ENCODE results near the gene ADAT1. TPM values are rescaled to one million over a fixed set of nuclear protein-coding genes. Genes with fewer than 3 reads are reported as not detected.

Gene ADAT1
- total RNA-seq, 3 donors from 2014 or later = 30.1 to 74.9 (median 62.3) TPM

DNA sequence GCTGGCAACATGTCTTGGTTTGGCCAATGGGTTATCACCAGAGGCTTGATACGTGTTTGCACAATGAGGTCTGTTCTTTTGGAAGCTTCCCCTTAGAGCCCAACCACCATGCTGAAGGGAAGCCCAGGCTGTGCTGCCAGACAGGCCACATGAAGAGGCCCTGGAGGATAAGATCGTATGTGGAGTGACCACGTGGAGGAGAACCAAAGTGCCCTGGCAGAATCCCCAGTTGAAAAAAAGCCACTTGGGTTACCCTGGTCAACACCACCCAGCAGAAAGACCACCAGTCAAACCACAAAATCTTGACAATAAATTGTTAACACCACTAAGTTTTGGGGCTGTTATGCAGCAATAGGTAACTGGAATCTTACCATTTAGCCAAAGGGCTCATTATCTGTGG, 7.0 kb upstream of the ADAT1 start:
- Histone ChIP-seq H3K36me3 (peaks cover 32% of the 10 kb centered on the region), H3K27ac (no peak overlapping the region), H3K4me1 (no peaks in the 10 kb centered on the region), H3K9me3 (no peaks in the 10 kb centered on the region), H3K27me3 (no peaks in the 10 kb centered on the region), H3K4me3 (no peak overlapping the region)
- intact Hi-C loops (cut with DNase I; ENCODE audit: low total_unique reads) = no loop called here
- DNase-seq (ENCODE audit: low spot score in 2 of 2) = no peak
- TF ChIP-seq, protein P1, sequence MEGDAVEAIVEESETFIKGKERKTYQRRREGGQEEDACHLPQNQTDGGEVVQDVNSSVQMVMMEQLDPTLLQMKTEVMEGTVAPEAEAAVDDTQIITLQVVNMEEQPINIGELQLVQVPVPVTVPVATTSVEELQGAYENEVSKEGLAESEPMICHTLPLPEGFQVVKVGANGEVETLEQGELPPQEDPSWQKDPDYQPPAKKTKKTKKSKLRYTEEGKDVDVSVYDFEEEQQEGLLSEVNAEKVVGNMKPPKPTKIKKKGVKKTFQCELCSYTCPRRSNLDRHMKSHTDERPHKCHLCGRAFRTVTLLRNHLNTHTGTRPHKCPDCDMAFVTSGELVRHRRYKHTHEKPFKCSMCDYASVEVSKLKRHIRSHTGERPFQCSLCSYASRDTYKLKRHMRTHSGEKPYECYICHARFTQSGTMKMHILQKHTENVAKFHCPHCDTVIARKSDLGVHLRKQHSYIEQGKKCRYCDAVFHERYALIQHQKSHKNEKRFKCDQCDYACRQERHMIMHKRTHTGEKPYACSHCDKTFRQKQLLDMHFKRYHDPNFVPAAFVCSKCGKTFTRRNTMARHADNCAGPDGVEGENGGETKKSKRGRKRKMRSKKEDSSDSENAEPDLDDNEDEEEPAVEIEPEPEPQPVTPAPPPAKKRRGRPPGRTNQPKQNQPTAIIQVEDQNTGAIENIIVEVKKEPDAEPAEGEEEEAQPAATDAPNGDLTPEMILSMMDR (IDR thresholded peaks at IDR 0.05) = no peak
- TF ChIP-seq POLR2A (IDR thresholded peaks at IDR 0.05) (no peak), POLR2AphosphoS5 (IDR thresholded peaks at IDR 0.05) (no peak)

DNA sequence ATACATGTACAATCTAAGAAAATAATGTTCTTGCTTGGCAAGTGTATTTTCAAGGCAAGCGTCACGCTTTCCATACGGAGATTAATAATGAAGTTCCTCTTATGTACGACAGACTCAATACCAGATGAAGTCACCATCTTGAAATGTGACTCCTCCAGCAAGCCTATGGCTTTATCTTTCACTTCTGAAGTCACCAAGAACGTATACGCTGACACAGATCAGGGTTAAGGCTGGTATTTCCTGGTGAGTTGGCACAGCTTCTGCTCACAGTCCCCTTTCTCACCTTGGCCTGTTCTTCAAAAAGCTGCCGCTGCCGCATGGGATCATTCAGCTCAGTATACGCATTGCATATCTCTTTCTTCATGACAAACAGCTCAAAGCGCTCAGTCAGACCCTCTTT, 6.1 kb upstream of the ADAT1 start:
- no peaks in the 10 kb centered on the region for H3K9me3 ChIP-seq
- H3K27me3 ChIP-seq = no peaks in the 10 kb centered on the region
- no peak overlapping the region for H3K27ac ChIP-seq
- DNase-seq (ENCODE audit: low spot score in 2 of 2) = no peak
- no peaks in the 10 kb centered on the region for H3K4me1 ChIP-seq
- peaks cover 28% of the 10 kb centered on the region for H3K36me3 ChIP-seq
- no peak for TF ChIP-seq POLR2AphosphoS5 (IDR thresholded peaks at IDR 0.05)
- TF ChIP-seq, protein P1 (IDR thresholded peaks at IDR 0.05) = no peak
- intact Hi-C loops (cut with DNase I; ENCODE audit: low total_unique reads) = no loop called here
- no peak overlapping the region for H3K4me3 ChIP-seq

DNA sequence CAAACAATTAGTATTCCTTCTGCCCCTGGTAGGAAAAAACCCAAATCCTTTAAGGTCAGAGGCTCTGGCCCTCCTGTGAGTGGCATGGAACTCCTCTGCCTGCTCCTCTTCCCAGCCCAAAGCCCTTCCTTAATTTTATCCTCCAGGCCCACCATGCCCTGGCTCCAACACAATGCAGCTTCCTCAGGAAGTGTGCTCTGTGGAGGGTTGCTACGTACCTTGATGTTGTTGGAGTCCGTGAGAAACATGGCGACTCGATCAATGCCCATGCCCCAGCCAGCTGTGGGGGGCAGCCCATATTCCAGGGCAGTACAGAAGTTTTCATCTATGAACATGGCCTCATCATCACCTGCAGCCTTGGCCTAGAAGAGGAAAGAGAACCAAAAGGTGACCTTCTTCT, 5.3 kb upstream of the ADAT1 start:
- no peak overlapping the region for H3K4me3 ChIP-seq
- no peak for DNase-seq (ENCODE audit: low spot score in 2 of 2)
- H3K4me1 ChIP-seq = no peaks in the 10 kb centered on the region
- H3K9me3 ChIP-seq = no peaks in the 10 kb centered on the region
- intact Hi-C loops (cut with DNase I; ENCODE audit: low total_unique reads) = no loop called here
- peaks cover 21% of the 10 kb centered on the region for H3K36me3 ChIP-seq
- H3K27ac ChIP-seq = no peak overlapping the region
- no peaks in the 10 kb centered on the region for H3K27me3 ChIP-seq
- TF ChIP-seq, protein P1 (IDR thresholded peaks at IDR 0.05) = no peak

DNA sequence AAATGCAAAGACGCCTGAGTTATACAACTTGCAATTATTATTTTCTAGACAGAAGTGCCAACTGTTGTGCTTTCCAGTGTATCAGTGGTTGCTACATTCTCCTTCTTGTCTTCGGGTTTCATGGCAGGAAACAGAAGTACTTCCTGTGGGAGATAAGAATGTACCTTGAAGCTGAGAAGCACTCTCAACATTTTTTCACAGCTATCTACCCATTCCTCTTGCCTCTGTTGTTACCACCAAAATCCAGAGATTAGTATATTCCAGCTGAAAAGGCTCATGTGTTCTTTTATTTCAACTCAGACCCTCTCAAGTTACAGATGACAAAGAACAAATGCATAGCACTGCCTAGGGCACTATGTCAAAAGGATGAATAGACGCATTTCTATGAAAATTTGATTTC, 4.8 kb upstream of the ADAT1 start:
- no peaks in the 10 kb centered on the region for H3K9me3 ChIP-seq
- peaks cover 21% of the 10 kb centered on the region for H3K36me3 ChIP-seq
- TF ChIP-seq POLR2A (IDR thresholded peaks at IDR 0.05) = no peak
- TF ChIP-seq, protein P1 (IDR thresholded peaks at IDR 0.05) = no peak
- TF ChIP-seq POLR2AphosphoS5 (IDR thresholded peaks at IDR 0.05) = no peak
- DNase-seq (ENCODE audit: low spot score in 2 of 2) = no peak
- no peaks in the 10 kb centered on the region for H3K4me1 ChIP-seq
- no peak overlapping the region for H3K4me3 ChIP-seq
- intact Hi-C loops (cut with DNase I; ENCODE audit: low total_unique reads) = no loop called here
- no peaks in the 10 kb centered on the region for H3K27me3 ChIP-seq
- H3K27ac ChIP-seq = no peak overlapping the region

DNA sequence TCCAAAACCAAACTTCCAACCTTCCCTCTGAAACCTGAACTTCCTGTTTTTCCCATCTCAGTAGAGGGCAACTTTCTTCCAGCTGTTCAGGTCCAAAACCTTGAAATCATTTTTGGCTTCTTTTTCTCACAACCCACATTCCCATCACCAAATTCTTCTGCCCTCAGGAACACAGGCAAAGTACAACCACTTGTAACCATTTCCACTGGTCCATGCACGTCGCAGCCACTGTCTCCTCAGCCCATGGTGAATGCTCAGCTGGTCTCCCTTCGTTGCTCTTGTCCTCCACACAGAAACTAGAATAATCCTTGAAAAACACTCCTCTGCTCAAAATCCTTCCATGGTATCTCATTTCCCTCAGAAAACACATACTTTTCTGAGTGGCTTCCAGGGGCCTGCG, 3.7 kb upstream of the ADAT1 start:
- H3K4me1 ChIP-seq = peaks cover 0 to 6% of the 10 kb centered on the region in 2 donors
- no peaks in the 10 kb centered on the region for H3K27me3 ChIP-seq
- DNase-seq (ENCODE audit: low spot score in 2 of 2) = no peak
- TF ChIP-seq POLR2A (IDR thresholded peaks at IDR 0.05) (no peak), POLR2AphosphoS5 (IDR thresholded peaks at IDR 0.05) (no peak)
- TF ChIP-seq, protein P1 (IDR thresholded peaks at IDR 0.05) = no peak
- H3K36me3 ChIP-seq = peaks cover 21% of the 10 kb centered on the region
- H3K9me3 ChIP-seq = no peaks in the 10 kb centered on the region
- no peak overlapping the region for H3K4me3 ChIP-seq
- intact Hi-C loops (cut with DNase I; ENCODE audit: low total_unique reads) = no loop called here
- H3K27ac ChIP-seq = no peak overlapping the region

Measured in breast epithelium (tissue), 4 donors.